Osteoblast (primary cell): ENCODE results near the gene TXK. TPM values are rescaled to one million over a fixed set of nuclear protein-coding genes. Genes with fewer than 3 reads are reported as not detected.

Experiments
- DNase-seq: peaks from one replicate; pipeline ENCODE4 v3.0.0; 2011; ENCODE audit warnings: low spot score, mixed read lengths; ENCODE audit not compliant: insufficient read length; ENCODE audit errors: missing footprints
- H2AFZ ChIP-seq: 2 replicates; pipeline ENCODE4 v1.6.0; 2011; ENCODE audit warnings: mild to moderate bottlenecking, low read length
- H3K27ac ChIP-seq: 2 replicates; pipeline ENCODE4 v1.5.1; 2011; ENCODE audit warnings: mild to moderate bottlenecking, low read depth, low read length, moderate library complexity
- H3K27me3 ChIP-seq: 2 replicates; pipeline ENCODE4 v1.6.0; 2012; ENCODE audit warnings: mild to moderate bottlenecking, control low read depth, inconsistent platforms, low read length, moderate library complexity; ENCODE audit not compliant: insufficient read depth
- H3K36me3 ChIP-seq: 2 replicates; pipeline ENCODE4 v1.5.1; 2011; ENCODE audit warnings: mild to moderate bottlenecking, low read length, control low read depth, moderate library complexity; ENCODE audit not compliant: insufficient read depth
- H3K4me1 ChIP-seq: 2 replicates; pipeline ENCODE4 v1.5.1; 2011; ENCODE audit warnings: mild to moderate bottlenecking, low read length, control low read depth, moderate library complexity; ENCODE audit not compliant: insufficient read depth
- H3K4me2 ChIP-seq: 2 replicates; pipeline ENCODE4 v1.6.0; 2011; ENCODE audit warnings: mild to moderate bottlenecking, low read length; ENCODE audit not compliant: insufficient read depth
- H3K4me3 ChIP-seq: fragments of 200-600 bp; sonication (generic); 3 replicates; pipeline ENCODE4 v1.5.1; 2012; ENCODE audit warnings: mild to moderate bottlenecking, low read length, inconsistent platforms; ENCODE audit not compliant: insufficient read depth
- H3K79me2 ChIP-seq: 2 replicates; pipeline ENCODE4 v1.6.0; 2012; ENCODE audit warnings: mild to moderate bottlenecking, low read length, control low read depth, inconsistent platforms; ENCODE audit not compliant: insufficient read depth
- H3K9me3 ChIP-seq: 2 replicates; pipeline ENCODE4 v1.5.1; 2011; ENCODE audit warnings: low read depth, low read length, control low read depth
- H4K20me1 ChIP-seq: 2 replicates; pipeline ENCODE4 v1.6.0; 2012; ENCODE audit warnings: mild to moderate bottlenecking, low read length, control low read depth; ENCODE audit not compliant: insufficient read depth
- CTCF ChIP-seq: IDR thresholded peaks from 2 replicates; pipeline ENCODE4 v1.5.1; 2011; ENCODE audit warnings: mild to moderate bottlenecking, low read depth, low read length, moderate library complexity; ENCODE audit errors: extremely low read depth
- total RNA-seq: library from RNA; depleted of rRNA; stranded (reverse); fragments of >200 nt; gene quantifications from 2 replicates; pipeline ENCODE4 v1.2.3, GENCODE V29; 2012

The TXK gene
- total RNA-seq, 1 donor, result 0.72 TPM

GRCh38 chr4:48093991-48094416 is 40.0 kb downstream of the TXK start:
- Histone ChIP-seq H3K27ac (no peak overlapping the region), H4K20me1 (no peaks in the 10 kb centered on the region), H3K9me3 (no peaks in the 10 kb centered on the region), H3K36me3 (no peaks in the 10 kb centered on the region), H3K79me2 (no peaks in the 10 kb centered on the region), H3K4me2 (no peak overlapping the region), H3K27me3 (peaks cover 4% of the 10 kb centered on the region), H3K4me1 (no peaks in the 10 kb centered on the region), H3K4me3 (no peak overlapping the region), H2AFZ (no peak overlapping the region)
- no peak for DNase-seq
- TF ChIP-seq CTCF, result no peak

- Histone ChIP-seq H3K27me3 (peaks cover 3% of the 10 kb centered on the region), H3K36me3 (no peaks in the 10 kb centered on the region), H3K79me2 (no peaks in the 10 kb centered on the region), H3K27ac (no peak overlapping the region), H4K20me1 (no peaks in the 10 kb centered on the region), H3K4me3 (no peak overlapping the region), H3K9me3 (no peaks in the 10 kb centered on the region), H2AFZ (no peak overlapping the region), H3K4me2 (no peak overlapping the region), H3K4me1 (no peaks in the 10 kb centered on the region)
- no peak for DNase-seq
- no peak for TF ChIP-seq CTCF
These were observed 43.4 kb downstream of the TXK start for GRCh38 chr4:48090621-48091020.

- Histone ChIP-seq H3K36me3 (no peaks in the 10 kb centered on the region), H3K79me2 (no peaks in the 10 kb centered on the region), H3K9me3 (no peaks in the 10 kb centered on the region), H3K27me3 (no peaks in the 10 kb centered on the region), H2AFZ (no peak overlapping the region), H3K27ac (no peak overlapping the region), H3K4me3 (no peak overlapping the region), H3K4me1 (no peaks in the 10 kb centered on the region), H3K4me2 (no peak overlapping the region), H4K20me1 (no peaks in the 10 kb centered on the region)
- TF ChIP-seq CTCF, result no peak
- DNase-seq, result no peak
These were observed 48.0 kb downstream of the TXK start for GRCh38 chr4:48085821-48086589.

GRCh38 chr4:48082956-48083355 is 51.1 kb downstream of the TXK start:
- no peak overlapping the region for H2AFZ ChIP-seq

More at GRCh38 chr4:48082956-48083355, 51.1 kb downstream of the TXK start:
- no peak overlapping the region for H3K27ac ChIP-seq
- H3K27me3 ChIP-seq, result no peaks in the 10 kb centered on the region
- no peaks in the 10 kb centered on the region for H4K20me1 ChIP-seq
- no peak for DNase-seq
- H3K79me2 ChIP-seq, result no peaks in the 10 kb centered on the region
- no peak for TF ChIP-seq CTCF
- H3K4me1 ChIP-seq, result peaks cover 3% of the 10 kb centered on the region
- H3K4me3 ChIP-seq, result no peak overlapping the region
- H3K4me2 ChIP-seq, result no peak overlapping the region
- no peaks in the 10 kb centered on the region for H3K9me3 ChIP-seq
- no peaks in the 10 kb centered on the region for H3K36me3 ChIP-seq
